ENCODE data around the gene OXCT1. TPM values are rescaled to one million over a fixed set of nuclear protein-coding genes. Genes with fewer than 3 reads are reported as not detected.

Gene OXCT1
- total RNA-seq, 1 donor from 2014 or later, result 22.0 TPM

GRCh38 chr5:41683181-41683580 lies 187.0 kb downstream of the OXCT1 start:
- no peak for DNase-seq (ENCODE audit: low read depth)
- no peak for TF ChIP-seq CTCF (conservative IDR thresholded peaks at IDR 0.05; ENCODE audit: low read depth, low read length)
- no peak overlapping the region for H3K4me3 ChIP-seq (ENCODE audit: low read depth, low read length)

GRCh38 chr5:41682641-41683040 lies 187.6 kb downstream of the OXCT1 start:
- DNase-seq (ENCODE audit: low read depth), result no peak
- no peak for TF ChIP-seq CTCF (conservative IDR thresholded peaks at IDR 0.05; ENCODE audit: low read depth, low read length)

GRCh38 chr5:41681840-41682239 lies 188.4 kb downstream of the OXCT1 start:
- no peak overlapping the region for H3K4me3 ChIP-seq (ENCODE audit: low read depth, low read length)
- no peak for TF ChIP-seq CTCF (conservative IDR thresholded peaks at IDR 0.05; ENCODE audit: low read depth, low read length)
- no peak for DNase-seq (ENCODE audit: low read depth)

More at GRCh38 chr5:41682641-41683040, 187.6 kb downstream of the OXCT1 start:
- no peak overlapping the region for H3K4me3 ChIP-seq (ENCODE audit: low read depth, low read length)

Other genes with a start within 250 kb of the OXCT1 start
- 13.5 and 14.8 TPM in 2 replicates for gene RIMOC1, start 33.9 kb upstream of the OXCT1 start, total RNA-seq
- 4.2 and 9.9 TPM in 2 replicates for gene FBXO4, start 54.9 kb upstream of the OXCT1 start, total RNA-seq

All from epithelial cell of proximal tubule (primary cell).